Stimulated activated memory B cell treated with anti-CD40 and anti-IgM and Interleukin-4, amounts not matched to agents 10 μg/mL and 1 μg/mL and 100 μg/mL, for 72 hours (primary cell): ENCODE data around the gene CENPK.
"Not testable (repeated sequence)": the region's sequence is repeated elsewhere in the genome, so short reads cannot be mapped to it uniquely, and the experiment has no call there.

Experiments
- ATAC-seq: fragments of 150-1000 bp; cut with Tn5 transposase; 2 replicates; pipeline ENCODE4 v1.10.0; 2021
- H3K27ac Mint-ChIP-seq: one replicate; pipeline ENCODE4 v1.8.0; 2022; ENCODE audit warnings: mild to moderate bottlenecking, mixed read lengths
- H3K27me3 Mint-ChIP-seq: one replicate; pipeline ENCODE4 v1.8.0; 2022; ENCODE audit warnings: mixed read lengths
- H3K36me3 Mint-ChIP-seq: one replicate; pipeline ENCODE4 v1.8.0; 2022; ENCODE audit warnings: mixed read lengths
- H3K4me1 Mint-ChIP-seq: one replicate; pipeline ENCODE4 v1.8.0; 2022; ENCODE audit warnings: mixed read lengths
- H3K4me3 Mint-ChIP-seq: one replicate; pipeline ENCODE4 v1.8.0; 2022; ENCODE audit warnings: mild to moderate bottlenecking, moderate library complexity, mixed read lengths
- H3K9me3 Mint-ChIP-seq: one replicate; pipeline ENCODE4 v1.8.0; 2022; ENCODE audit warnings: mixed read lengths

Gene CENPK, protein sequence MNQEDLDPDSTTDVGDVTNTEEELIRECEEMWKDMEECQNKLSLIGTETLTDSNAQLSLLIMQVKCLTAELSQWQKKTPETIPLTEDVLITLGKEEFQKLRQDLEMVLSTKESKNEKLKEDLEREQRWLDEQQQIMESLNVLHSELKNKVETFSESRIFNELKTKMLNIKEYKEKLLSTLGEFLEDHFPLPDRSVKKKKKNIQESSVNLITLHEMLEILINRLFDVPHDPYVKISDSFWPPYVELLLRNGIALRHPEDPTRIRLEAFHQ

DNA sequence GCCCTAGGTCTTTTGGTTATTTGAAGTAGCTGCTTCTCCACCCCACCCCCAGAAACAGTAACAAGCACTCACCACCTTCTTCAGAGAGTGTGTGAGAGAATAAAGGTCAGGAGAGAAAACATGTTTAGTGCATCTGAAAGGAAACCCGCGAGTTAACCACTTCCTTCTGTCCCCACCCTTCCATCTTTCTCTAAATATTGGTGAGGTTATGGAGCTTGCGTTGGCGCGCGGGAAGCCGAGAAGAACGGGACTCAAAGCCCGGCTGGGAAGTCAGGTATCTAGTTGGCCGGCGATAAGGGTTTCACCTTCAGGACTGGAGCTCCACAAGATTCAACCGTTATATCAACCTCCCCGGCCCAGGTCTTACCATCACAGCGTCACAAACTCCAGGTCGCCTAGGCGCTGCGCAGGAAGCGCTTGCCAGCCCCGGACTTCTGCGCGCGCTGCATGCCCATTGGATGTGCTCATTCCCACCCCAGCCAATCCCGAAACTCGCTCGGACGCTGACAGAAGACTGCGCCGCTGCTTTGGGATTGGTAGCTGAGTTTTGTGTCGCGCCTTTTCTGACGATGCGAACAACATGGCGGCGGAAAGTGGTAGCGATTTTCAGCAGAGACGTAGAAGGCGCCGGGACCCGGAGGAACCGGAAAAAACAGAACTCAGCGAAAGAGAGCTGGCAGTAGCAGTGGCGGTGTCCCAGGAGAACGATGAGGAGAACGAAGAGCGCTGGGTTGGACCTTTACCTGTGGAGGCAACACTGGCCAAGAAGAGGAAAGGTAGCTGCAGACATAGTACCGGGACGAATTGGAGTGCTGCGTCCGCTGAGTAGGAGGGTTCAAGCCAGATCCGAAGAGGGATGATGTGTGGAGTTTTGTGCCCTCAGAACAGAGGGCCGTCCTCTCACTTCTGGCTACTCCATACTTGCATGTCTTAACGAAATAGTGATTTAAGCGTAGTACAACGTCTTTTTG lies at the start of gene CENPK, which contains the start of gene PPWD1:
CENPK (minus strand) TSS at position 438 of the 971 bp plus-strand sequence. CDS start 8,261 bp downstream, outside the sequence.
PPWD1 (plus strand) TSS at position 566 of the 971 bp plus-strand sequence; CDS start at position 581, 15 bp downstream.
- Mint-ChIP-seq H3K4me3 (peak within 1 kb of the TSS; percentile 98), H3K27me3 (no peaks in the 10 kb centered on the region), H3K4me1 (peaks cover 42% of the 10 kb centered on the region), H3K9me3 (no peaks in the 10 kb centered on the region), H3K36me3 (peaks cover 19% of the 10 kb centered on the region), H3K27ac (peak within 1 kb of the TSS; percentile 98)
- peak; percentile 100 for ATAC-seq

GRCh38 chr5:65612298-65612907 lies 49.4 kb upstream of the CENPK start:
- H3K4me1 Mint-ChIP-seq = no peaks in the 10 kb centered on the region
- H3K9me3 Mint-ChIP-seq = no peaks in the 10 kb centered on the region
- no peak for ATAC-seq
- no peaks in the 10 kb centered on the region for H3K27me3 Mint-ChIP-seq
- peaks cover 47% of the 10 kb centered on the region for H3K36me3 Mint-ChIP-seq
- H3K4me3 Mint-ChIP-seq = no peak overlapping the region
- no peak overlapping the region for H3K27ac Mint-ChIP-seq

- no peaks in the 10 kb centered on the region for H3K4me1 Mint-ChIP-seq
- H3K4me3 Mint-ChIP-seq = no peak overlapping the region
- no peak overlapping the region for H3K27ac Mint-ChIP-seq
- H3K27me3 Mint-ChIP-seq = no peaks in the 10 kb centered on the region
- ATAC-seq = no peak
- no peaks in the 10 kb centered on the region for H3K9me3 Mint-ChIP-seq
- H3K36me3 Mint-ChIP-seq = peaks cover 54% of the 10 kb centered on the region
These were observed 48.6 kb upstream of the CENPK start for GRCh38 chr5:65611524-65611923.

DNA sequence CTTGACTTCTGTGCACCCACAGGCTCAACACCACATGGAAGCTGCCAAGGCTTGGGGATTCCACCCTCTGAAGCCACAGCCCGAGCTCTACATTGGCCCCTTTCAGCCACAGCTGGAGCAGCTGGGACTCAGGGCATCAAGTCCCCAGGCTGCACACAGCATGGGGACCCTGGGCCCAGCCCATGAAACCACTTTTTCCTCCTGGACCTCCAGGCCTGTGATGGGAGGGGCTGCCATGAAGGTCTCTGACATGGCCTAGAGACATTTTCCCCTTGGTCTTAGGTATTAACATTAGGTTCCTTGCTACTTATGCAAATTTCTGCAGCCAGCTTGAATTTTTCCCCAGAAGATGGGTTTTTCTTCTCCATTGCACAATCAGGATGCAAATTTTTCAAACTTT lies 38.8 kb upstream of the CENPK start:
- H3K27ac Mint-ChIP-seq, ATAC-seq, H3K9me3 Mint-ChIP-seq, H3K27me3 Mint-ChIP-seq, H3K4me3 Mint-ChIP-seq: not testable (repeated sequence)
- Mint-ChIP-seq H3K36me3 (peaks cover 75% of the 10 kb centered on the region), H3K4me1 (peaks cover 18% of the 10 kb centered on the region)

- no peak for ATAC-seq
- no peaks in the 10 kb centered on the region for H3K9me3 Mint-ChIP-seq
- no peak overlapping the region for H3K27ac Mint-ChIP-seq
- peaks cover 27% of the 10 kb centered on the region for H3K36me3 Mint-ChIP-seq
- H3K27me3 Mint-ChIP-seq = no peaks in the 10 kb centered on the region
- no peak overlapping the region for H3K4me3 Mint-ChIP-seq
- H3K4me1 Mint-ChIP-seq = no peaks in the 10 kb centered on the region
These were observed 25.7 kb upstream of the CENPK start for GRCh38 chr5:65588694-65589093.

- Mint-ChIP-seq H3K9me3 (no peaks in the 10 kb centered on the region), H3K36me3 (peaks cover 58% of the 10 kb centered on the region), H3K27ac (no peak overlapping the region), H3K4me1 (peaks cover 8% of the 10 kb centered on the region), H3K27me3 (no peaks in the 10 kb centered on the region), H3K4me3 (no peak overlapping the region)
- ATAC-seq = no peak
These were observed 14.2 kb upstream of the CENPK start for GRCh38 chr5:65577141-65577540.

DNA sequence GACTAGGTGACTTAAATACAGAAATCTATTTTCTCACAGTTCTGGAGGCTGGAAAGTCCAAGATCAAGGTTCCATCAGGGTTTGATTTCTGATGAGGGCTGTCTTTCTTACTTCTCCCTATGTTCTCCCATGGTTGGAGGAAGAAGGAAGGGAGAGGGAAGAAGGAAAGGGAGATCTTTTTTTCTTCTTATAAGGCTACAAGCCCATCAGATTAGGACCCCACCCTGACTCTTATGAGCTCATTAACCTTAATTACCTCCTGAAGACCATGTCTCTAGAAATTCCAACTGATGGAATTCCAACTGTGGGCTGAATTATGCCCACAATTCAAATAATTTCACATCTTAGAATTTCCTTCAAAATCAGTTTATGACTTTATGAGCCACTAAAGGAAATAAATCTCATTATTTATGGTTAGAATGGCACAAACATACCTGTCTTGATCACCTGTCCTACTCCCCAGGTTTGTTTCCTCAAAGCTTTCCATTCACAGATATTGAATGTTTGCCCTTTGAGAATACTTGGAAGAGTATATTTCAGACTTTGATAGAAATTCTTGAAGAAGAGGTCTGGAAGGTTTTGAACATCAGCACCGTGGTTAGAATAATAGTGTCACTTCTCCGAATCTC lies 7.7 kb upstream of the CENPK start:
- Mint-ChIP-seq H3K9me3 (no peaks in the 10 kb centered on the region), H3K27me3 (no peaks in the 10 kb centered on the region), H3K27ac (no peak overlapping the region), H3K4me3 (no peak overlapping the region), H3K4me1 (peaks cover 21% of the 10 kb centered on the region), H3K36me3 (peaks cover 38% of the 10 kb centered on the region)
- no peak for ATAC-seq

DNA sequence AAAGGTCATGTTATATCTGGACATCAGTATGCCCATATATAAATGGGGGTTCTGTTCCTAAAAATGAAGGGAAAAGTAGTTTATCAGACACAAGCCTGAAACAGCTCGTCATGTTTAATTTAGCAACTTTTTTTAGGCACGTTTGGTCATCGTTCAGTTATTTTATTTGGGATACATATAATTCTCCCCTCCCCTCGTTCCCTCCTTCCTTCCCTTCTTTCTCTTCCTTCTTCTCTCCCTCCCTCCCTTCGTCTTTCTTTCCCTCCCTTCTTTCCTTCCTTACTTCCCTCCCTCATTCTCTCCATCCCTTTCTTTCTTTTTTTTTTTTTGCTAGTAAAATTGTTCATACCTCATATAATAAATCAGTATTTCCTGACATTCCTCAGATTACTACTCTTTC lies 3.5 kb upstream of the CENPK start:
- H3K9me3 Mint-ChIP-seq = no peaks in the 10 kb centered on the region
- H3K4me1 Mint-ChIP-seq = peaks cover 47% of the 10 kb centered on the region
- no peak overlapping the region for H3K4me3 Mint-ChIP-seq
- ATAC-seq = no peak
- H3K27ac Mint-ChIP-seq = no peak overlapping the region
- peaks cover 10% of the 10 kb centered on the region for H3K36me3 Mint-ChIP-seq
- H3K27me3 Mint-ChIP-seq = no peaks in the 10 kb centered on the region

- no peak for ATAC-seq
- Mint-ChIP-seq H3K4me3 (peak overlapping the region; percentile 98), H3K27me3 (no peaks in the 10 kb centered on the region), H3K36me3 (peaks cover 16% of the 10 kb centered on the region), H3K4me1 (peaks cover 47% of the 10 kb centered on the region), H3K27ac (peak overlapping the region; percentile 98), H3K9me3 (no peaks in the 10 kb centered on the region)
These were observed 809 bp upstream of the CENPK start for GRCh38 chr5:65563777-65564176.

GRCh38 chr5:65556718-65557117 lies 6.2 kb downstream of the CENPK start:
- Mint-ChIP-seq H3K36me3 (peaks cover 50% of the 10 kb centered on the region), H3K27ac (no peak overlapping the region)

DNA sequence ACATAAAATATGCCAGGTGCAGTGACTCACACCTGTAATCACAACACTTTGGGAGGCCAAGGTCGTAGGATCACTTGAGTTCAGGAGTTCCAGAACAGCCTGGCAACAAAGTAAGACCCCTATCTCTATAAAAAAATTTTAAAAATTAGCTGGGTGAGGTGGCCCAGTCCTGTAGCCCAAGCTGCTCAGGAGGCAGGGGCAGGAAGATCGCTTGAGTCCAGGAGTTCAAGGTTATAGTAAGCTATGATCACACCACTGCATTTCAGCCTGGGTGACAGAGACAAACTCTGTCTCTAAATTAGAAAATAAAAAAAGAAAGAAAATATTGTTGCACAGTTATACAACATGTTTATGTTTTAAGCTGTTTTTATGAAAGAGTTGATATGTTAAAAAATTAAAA lies 6.8 kb downstream of the CENPK start:
- ATAC-seq = no peak
- Mint-ChIP-seq H3K9me3 (no peaks in the 10 kb centered on the region), H3K36me3 (peaks cover 50% of the 10 kb centered on the region), H3K27ac (no peak overlapping the region), H3K4me1 (peaks cover 7% of the 10 kb centered on the region), H3K27me3 (no peaks in the 10 kb centered on the region), H3K4me3 (no peak overlapping the region)

More at GRCh38 chr5:65556718-65557117, 6.2 kb downstream of the CENPK start:
- ATAC-seq = no peak
- no peaks in the 10 kb centered on the region for H3K27me3 Mint-ChIP-seq
- peaks cover 7% of the 10 kb centered on the region for H3K4me1 Mint-ChIP-seq
- H3K9me3 Mint-ChIP-seq = no peaks in the 10 kb centered on the region
- H3K4me3 Mint-ChIP-seq = no peak overlapping the region

DNA sequence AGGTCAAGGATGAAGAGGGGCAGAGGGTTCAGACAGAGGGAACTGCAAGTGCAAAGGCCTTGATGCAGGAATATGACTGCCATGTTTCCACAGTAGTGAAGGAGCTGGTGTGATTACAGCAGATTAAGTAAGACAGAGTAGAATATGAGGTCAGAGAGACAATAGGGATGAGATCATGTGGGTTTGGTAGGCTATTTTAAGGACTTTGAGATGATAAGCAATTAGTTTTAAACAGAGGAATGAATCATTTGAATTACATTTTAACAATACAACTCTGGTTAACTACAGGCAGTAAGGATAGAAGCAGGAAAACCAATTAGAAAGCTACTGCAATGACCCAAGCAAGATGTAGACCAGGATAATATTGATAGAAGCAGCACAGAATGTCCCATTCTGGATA lies 7.7 kb downstream of the CENPK start:
- H3K9me3 Mint-ChIP-seq = no peaks in the 10 kb centered on the region
- H3K27ac Mint-ChIP-seq = no peak overlapping the region
- peaks cover 7% of the 10 kb centered on the region for H3K4me1 Mint-ChIP-seq
- no peak for ATAC-seq
- H3K27me3 Mint-ChIP-seq = no peaks in the 10 kb centered on the region
- no peak overlapping the region for H3K4me3 Mint-ChIP-seq
- H3K36me3 Mint-ChIP-seq = peaks cover 52% of the 10 kb centered on the region

DNA sequence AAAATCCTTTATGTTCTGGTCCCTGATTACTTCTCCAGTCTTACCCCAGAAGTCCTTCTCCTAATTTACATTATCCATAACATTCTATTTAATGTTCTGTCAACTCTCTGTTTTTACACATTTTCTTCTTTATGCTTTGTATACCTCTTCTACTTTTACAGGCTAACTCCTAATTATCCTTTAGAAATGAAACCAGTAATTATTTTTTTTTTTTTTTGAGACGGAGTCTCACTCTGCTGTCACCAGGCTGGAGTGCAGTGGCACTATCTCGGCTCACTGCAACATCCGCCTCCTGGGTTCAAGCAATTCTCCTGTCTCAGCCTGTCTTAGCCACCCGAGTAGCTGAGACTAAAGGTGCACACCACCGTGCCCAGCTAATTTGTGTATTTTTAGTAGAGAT lies 9.0 kb downstream of the CENPK start:
- Mint-ChIP-seq H3K4me3 (no peak overlapping the region), H3K36me3 (peaks cover 59% of the 10 kb centered on the region), H3K27ac (no peak overlapping the region), H3K9me3 (no peaks in the 10 kb centered on the region), H3K27me3 (no peaks in the 10 kb centered on the region), H3K4me1 (peaks cover 7% of the 10 kb centered on the region)
- no peak for ATAC-seq

DNA sequence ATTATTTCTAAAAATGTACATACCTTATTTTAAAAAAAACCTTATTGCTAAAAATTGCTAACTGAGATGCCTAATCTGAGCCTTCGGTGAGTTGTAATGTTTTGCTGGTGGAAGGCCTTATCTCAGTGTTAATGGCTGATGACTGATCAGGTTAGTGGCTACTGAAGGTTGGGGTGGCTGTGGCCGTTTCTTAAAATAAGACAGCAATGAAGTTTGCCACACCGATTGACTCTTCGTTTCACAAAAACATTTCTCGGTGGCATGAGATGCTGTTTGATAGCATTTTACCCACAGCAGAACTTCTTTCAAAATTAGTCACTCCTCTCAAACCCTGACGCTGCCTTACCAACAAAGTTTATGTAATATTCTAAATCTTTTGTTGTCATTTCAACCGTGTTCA lies 14.7 kb downstream of the CENPK start:
- Mint-ChIP-seq H3K27ac (no peak overlapping the region), H3K27me3 (no peaks in the 10 kb centered on the region), H3K9me3 (no peaks in the 10 kb centered on the region), H3K4me3 (no peak overlapping the region), H3K4me1 (peaks cover under 1% of the 10 kb centered on the region), H3K36me3 (peaks cover 47% of the 10 kb centered on the region)
- ATAC-seq = no peak

GRCh38 chr5:65546141-65546540 lies 16.8 kb downstream of the CENPK start:
- H3K4me3 Mint-ChIP-seq = no peak overlapping the region
- peaks cover 60% of the 10 kb centered on the region for H3K36me3 Mint-ChIP-seq
- H3K9me3 Mint-ChIP-seq = no peaks in the 10 kb centered on the region
- no peaks in the 10 kb centered on the region for H3K4me1 Mint-ChIP-seq
- H3K27me3 Mint-ChIP-seq = no peaks in the 10 kb centered on the region
- no peak for ATAC-seq
- no peak overlapping the region for H3K27ac Mint-ChIP-seq
